Activated CD8-positive, alpha-beta memory T cell treated with anti-CD3 and anti-CD28 coated beads, Interleukin-2, amount 50 U/mL, for 1 hour (primary cell): ENCODE results near the gene HES6.
A peak's percentile ranks its signal among the peaks of the same experiment; 100 is the strongest.

ENCODE experiments used
- DNase-seq: peaks from one replicate; pipeline ENCODE4 v3.0.0-alpha.2; 2020; ENCODE audit errors: extremely low read depth

HES6 gene

GRCh38 chr2:238239863-238240756 lies at the start of gene HES6:
TSS of gene HES6 (minus strand) at chr2:238240038. CDS start at chr2:238239905, 133 bp downstream.
- DNase-seq, result no peak

DNA sequence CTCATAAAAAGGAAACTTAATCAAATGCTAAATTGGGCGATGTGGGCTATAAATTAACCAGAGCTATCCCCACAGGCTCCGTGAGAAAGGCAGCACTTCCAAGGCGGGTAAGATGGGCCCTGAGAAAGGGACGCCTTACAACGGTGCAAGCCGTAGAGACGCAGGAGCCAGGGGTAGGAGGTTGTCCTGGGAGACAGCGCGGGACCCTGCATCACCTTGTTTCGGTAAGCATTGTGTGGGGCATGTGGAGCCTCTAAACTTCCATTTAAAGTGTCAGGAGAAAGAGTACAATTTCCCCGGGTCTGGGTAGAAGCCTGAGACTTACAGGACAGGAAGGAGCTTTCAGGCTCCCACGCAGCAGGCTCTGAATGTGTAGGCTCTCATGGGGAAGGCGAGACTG lies 49.7 kb upstream of the HES6 start:
- no peak for DNase-seq

- DNase-seq, result peak; percentile 95
Observed at GRCh38 chr2:238288650-238289573, 49.1 kb upstream of the HES6 start.

DNA sequence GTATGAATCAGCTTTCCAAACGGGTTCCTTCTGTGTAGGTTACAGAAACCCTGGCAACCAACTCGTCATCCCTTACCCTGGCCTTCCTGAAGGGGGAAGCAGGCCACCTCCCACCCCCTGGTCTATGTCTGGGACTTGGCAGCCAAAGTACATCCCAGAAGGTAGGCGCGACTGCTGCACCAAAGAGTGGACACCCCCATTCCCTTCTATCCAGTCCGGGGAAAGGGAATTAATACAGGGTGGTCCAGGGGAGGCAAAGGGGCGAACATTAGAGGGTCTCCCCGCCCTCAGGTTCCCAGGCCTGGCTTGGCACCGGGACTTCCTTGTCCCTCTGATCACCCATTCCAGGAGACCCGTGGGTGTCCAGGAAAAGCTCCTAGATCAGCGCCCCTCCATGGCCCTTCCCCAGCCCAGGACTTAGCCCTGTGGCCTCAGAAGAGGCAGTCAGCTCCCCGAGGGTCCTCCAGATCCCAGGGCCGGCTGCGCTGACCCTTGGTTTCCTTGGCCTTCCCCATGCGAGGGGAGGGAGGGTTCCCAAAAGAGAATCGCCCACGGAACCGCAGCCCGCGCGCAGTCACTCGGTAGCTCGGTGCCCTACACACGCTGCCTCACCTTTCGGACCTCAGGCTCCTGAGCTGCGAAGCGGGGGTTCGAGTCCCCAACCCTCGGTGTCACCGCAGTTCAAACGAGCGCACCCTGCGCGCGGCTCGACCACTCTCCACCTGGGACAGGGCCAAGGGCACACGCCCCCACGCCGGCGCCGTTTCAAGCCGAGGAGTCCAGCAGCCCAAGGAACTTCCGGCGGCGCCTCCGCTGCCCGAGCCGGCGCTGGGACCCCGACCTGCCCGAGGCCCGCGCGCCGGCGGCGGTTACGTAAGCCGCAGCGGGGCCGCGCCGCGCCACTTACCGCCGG lies 48.2 kb upstream of the HES6 start, which contains the start of gene PER2:
Gene PER2, minus strand, starts transcription at position 874 of the 913 bp plus-strand sequence. CDS start 10,674 bp downstream, outside the sequence.
- DNase-seq, result peak; percentile 26

- DNase-seq, result no peak
Observed at GRCh38 chr2:238286987-238287736, 47.3 kb upstream of the HES6 start.

DNA sequence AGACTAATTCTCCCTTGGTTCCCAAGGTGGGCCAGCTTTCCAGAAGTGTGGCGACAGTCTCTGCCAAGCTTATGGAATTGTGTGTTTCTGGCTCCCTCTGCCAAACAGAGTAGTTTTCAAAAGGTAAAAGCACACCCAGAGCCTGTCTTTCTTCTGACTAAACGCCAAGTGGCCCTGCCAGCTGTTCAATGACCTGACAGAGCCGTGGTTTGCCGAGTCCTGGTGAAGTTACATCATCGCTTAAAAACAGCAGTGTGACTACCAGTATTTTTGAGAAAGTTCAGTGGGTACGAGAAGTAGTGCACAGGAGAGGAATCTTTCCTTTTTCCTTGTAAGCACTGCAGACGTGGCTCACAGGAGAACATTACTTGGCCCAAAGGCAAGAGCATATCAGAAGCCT lies 46.7 kb upstream of the HES6 start:
- no peak for DNase-seq

- no peak for DNase-seq
Observed at GRCh38 chr2:238286095-238286494, 46.3 kb upstream of the HES6 start.

- DNase-seq, result no peak
Observed at GRCh38 chr2:238285653-238286082, 45.8 kb upstream of the HES6 start.

DNA sequence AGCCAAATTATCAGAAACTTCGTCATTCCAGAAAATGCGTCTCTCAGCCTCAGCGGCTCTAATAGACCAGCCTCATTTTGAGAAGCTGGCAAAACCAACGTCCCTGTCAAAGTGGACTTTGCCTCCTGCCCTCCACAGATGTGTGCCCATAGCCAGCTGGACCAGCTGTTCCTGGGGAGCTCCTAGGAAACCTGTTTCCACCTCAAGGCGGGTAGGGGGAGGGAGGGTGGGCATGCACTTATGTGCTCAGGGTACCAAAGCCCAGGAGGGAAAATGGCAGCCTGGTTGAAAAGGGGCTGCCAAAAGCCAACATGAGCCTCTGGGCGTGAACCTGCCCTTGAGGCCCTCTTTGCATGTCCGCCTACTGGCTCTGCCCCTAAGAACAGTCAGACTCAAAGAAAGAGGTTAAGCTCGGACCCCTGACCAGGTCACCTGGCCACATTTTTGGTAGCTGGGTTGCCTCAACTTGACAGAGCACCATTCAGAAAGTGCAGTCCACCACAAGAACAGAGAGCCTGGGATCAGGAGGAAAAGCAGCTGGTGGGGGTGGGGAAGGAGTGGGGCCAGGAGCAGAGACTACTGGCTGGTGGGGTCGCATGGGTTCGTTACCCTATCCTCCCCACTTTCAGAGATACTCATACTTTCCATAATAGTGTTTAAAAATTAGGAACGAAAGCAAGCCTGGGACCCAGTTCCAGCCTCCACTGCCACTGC lies 45.1 kb upstream of the HES6 start:
- no peak for DNase-seq

- no peak for DNase-seq
Observed at GRCh38 chr2:238282861-238283738, 43.3 kb upstream of the HES6 start.

DNA sequence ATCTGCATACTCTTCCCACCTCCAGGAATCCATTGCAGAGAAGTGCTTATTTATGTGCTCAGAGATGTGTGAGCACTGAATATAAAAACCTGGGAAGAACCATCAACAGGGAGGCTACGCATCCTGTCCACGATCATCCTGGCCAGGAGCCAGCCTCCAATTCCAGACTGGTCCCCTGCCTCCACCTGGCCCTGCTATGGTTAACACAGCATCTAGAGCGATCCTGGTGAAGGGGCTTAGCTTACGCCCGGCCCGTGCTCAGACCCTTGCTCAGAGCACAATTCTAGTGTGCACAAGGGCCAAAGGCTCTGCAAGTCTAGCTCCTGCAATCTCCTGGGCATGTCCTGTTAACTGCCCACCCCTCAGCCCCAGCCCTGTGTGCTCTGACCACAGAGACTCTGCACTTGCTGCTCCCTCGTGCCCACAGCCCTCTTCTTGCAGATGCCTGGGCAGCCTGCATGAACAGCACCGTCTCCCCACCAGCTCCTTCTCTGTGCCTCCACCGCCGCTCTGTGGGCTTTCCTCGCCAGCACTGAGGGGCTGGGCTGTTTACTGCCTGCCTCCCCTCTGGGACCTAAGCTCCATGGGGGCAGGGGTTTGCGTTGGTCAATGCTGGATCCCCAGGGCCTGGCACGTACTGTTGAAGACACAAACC lies 42.1 kb upstream of the HES6 start:
- DNase-seq, result no peak

DNA sequence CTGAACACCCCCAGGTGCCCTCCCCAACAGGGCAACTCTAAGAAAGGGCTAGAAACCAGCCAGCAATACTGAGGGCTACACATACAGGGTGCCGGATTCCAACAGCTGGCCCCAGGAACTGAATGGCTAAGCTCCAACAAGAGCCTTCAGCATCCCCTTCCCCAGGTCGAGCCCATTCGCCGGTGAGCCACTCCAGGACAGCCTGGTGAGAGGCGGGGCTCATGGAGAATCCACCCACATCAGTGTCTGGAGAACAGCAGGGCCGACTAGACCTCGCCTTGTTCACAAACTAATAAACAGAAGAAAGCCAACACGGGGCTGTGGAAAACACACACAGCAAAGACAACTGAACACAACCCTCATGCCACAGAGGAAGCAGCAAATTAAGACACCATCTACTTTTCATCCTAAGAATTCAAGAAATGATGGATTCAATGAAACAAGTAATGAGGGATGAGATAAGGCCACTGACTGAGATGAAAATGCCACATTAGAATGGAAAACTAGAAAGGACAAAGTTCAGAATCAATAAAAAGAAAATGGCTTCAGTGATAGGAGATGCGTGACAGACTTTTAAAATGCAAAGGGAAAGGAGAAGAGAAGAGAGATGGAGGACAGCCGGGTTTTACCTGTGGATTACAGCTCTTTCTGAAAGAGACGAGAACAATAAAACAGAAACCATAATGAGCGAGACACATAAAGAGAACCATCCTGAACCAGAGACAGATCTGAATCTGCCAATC lies 40.4 kb upstream of the HES6 start:
- DNase-seq, result no peak

DNA sequence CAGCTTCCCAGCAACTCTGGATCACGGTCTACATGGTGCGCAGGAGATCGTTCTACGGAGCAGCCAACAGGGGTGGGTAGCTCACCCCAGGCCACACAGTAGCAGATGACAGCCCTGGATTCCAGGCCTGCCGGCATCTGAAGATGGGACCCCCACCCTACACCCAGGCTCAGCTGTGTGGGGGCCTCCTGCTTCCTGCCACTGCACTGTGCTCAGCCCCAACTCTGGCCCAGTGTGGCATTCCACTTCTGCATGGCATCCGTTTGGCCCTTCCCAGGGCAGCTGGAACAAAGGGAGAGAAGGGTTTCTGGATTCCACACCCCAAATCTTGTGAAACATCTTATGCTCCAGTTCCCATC lies 39.5 kb upstream of the HES6 start:
- no peak for DNase-seq

GRCh38 chr2:238278626-238279323 lies 38.9 kb upstream of the HES6 start:
- no peak for DNase-seq

DNA sequence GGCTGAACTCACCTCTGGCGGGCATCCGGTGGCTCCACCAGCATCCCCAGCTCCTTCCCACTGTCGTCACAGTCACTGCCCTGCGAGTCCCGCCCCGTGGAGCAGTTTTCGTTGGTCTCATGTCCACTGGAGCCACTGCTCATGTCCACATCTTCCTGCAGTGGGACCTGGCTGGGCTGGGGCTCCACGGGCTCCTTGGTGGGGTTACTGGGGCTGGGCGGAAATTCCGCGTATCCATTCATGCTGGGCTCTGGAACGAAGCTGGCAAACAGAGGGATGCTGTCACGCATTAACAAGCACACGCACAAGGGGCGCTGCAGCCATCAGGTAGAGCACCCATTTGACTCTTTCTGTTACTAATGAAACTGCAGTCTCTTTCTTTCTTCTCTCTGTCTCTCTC lies 37.9 kb upstream of the HES6 start:
- DNase-seq, result no peak

DNA sequence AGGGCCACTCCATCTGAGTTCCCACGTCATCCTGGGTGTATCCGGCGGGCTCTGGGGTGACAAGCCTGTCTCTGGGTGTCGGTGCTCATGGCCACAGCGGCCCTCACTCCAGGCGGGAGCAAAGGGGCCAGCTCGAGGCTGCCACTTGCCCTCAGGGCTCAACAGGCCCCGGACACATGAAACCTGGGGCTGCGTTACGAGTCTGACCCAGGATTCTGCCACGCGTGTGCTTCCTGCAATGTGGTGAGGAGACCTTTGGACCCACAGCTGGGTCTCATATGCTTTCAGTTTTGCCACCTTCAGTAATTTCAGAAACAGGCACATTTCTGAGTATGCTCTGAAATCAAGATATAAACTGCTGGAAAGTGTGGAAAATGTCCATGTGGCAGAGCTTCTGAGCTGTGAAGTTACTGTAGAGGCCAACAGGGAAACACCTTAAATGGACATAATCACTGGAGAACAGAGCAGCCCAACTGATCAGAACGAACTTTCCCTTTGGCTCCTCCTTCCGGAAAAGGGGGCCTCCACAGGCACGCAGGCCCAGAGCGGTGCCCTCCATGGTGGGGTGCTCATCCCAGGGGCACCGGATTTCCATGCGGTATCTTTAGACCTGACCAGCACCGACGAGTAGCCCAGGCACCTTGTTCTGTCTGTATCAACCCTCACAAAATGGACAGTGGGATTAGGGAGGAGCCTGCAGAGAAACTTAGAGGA lies 34.5 kb upstream of the HES6 start:
- DNase-seq, result no peak
